VCaP (cell line): ENCODE data around the gene NSF.

Experiments used
- H3K27ac ChIP-seq: fragments of 450-650 bp; 2 replicates; pipeline ENCODE4 v1.5.1; 2017
- TF ChIP-seq, protein P1 (sequence below): fragments of 450-650 bp; conservative IDR thresholded peaks from 2 replicates; pipeline ENCODE4 v1.5.1; 2017; ENCODE audit warnings: mild to moderate bottlenecking, moderate library complexity

Gene NSF

DNA sequence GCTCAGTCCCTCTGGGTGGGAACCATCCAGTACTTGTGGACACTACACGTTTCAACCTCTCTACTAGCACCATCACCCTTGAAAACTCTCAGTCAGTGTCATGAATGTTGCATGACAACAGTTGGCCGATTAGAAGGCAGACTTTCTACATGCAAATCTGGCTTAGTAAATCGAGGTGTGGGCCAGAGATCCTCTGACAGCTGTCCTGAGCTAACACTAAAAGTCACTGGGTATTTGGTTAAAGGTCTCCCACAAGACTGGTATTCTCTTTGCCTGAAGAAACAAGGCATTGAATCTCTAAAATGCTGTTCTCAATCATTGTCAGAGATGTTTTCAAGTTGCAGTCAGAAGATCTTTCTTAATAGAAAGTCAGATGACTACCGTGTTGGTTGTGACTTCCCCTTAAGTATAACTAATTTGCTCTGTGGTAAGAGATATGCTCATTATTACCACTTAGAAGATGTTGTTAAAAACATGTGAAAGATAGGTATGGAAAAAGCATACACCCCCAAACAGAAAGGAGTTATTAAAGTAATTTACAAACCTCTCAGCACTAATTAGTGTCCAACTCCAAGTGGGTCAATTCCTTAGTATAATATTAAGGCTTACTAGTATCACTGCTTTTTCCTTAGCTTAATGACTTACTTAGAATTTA lies 165.7 kb downstream of the NSF start:
- TF ChIP-seq, protein P1, sequence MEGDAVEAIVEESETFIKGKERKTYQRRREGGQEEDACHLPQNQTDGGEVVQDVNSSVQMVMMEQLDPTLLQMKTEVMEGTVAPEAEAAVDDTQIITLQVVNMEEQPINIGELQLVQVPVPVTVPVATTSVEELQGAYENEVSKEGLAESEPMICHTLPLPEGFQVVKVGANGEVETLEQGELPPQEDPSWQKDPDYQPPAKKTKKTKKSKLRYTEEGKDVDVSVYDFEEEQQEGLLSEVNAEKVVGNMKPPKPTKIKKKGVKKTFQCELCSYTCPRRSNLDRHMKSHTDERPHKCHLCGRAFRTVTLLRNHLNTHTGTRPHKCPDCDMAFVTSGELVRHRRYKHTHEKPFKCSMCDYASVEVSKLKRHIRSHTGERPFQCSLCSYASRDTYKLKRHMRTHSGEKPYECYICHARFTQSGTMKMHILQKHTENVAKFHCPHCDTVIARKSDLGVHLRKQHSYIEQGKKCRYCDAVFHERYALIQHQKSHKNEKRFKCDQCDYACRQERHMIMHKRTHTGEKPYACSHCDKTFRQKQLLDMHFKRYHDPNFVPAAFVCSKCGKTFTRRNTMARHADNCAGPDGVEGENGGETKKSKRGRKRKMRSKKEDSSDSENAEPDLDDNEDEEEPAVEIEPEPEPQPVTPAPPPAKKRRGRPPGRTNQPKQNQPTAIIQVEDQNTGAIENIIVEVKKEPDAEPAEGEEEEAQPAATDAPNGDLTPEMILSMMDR: no peak
- no peak overlapping the region for H3K27ac ChIP-seq

- TF ChIP-seq, protein P1: no peak
- H3K27ac ChIP-seq: no peak overlapping the region
These were observed 166.4 kb downstream of the NSF start for GRCh38 chr17:46756861-46757260.

- H3K27ac ChIP-seq: peak overlapping the region; percentile 29; the same call in 1 of the 2 replicates
These were observed 167.1 kb downstream of the NSF start for GRCh38 chr17:46757588-46757987.

- peak overlapping the region; percentile 29 for H3K27ac ChIP-seq
- TF ChIP-seq, protein P1: no peak
These were observed 168.1 kb downstream of the NSF start for GRCh38 chr17:46758614-46759013.

GRCh38 chr17:46759141-46759540 lies 168.7 kb downstream of the NSF start:
- TF ChIP-seq, protein P1: no peak
- peak overlapping the region; percentile 29 for H3K27ac ChIP-seq

- TF ChIP-seq, protein P1: no peak
- H3K27ac ChIP-seq: peak overlapping the region; percentile 64; the same call in 1 of the 2 replicates
These were observed 172.9 kb downstream of the NSF start for GRCh38 chr17:46763416-46763815.

- peak overlapping the region; percentile 64 for H3K27ac ChIP-seq
- TF ChIP-seq, protein P1: no peak
These were observed 173.7 kb downstream of the NSF start for GRCh38 chr17:46764000-46764708.
